ENCODE data around the gene CSGALNACT2.
"Not testable (repeated sequence)": the region's sequence is repeated elsewhere in the genome, so short reads cannot be mapped to it uniquely, and the experiment has no call there.

The CSGALNACT2 gene

GRCh38 chr10:43174969-43175368 lies 36.7 kb downstream of the CSGALNACT2 start:
- in situ Hi-C loops (cut with HindIII; ENCODE audit: low sequenced_read_pairs): no loop called here

DNA sequence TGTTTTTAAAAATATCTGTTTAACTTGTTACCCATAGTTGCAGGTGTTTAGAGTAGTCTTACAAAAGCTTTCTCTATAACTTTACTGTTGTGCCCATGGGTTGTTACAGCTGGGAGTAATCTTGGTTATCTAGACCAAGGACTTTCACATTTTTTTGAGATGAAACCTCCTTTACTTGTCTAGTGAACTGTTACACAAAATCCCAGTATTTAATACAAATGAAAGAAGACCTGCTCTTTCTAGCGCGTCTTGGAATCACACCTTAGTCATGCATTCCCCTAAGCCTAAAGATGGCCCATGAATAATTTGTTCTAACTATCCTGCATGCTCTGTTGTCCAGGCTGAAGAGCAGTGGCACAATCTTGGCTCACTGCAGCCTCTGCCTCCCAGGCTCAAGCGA lies 38.0 kb downstream of the CSGALNACT2 start:
- in situ Hi-C loops (cut with HindIII; ENCODE audit: low sequenced_read_pairs): no loop called here

GRCh38 chr10:43177595-43177994 lies 39.4 kb downstream of the CSGALNACT2 start:
- in situ Hi-C loops (cut with HindIII; ENCODE audit: low sequenced_read_pairs): no loop called here

DNA sequence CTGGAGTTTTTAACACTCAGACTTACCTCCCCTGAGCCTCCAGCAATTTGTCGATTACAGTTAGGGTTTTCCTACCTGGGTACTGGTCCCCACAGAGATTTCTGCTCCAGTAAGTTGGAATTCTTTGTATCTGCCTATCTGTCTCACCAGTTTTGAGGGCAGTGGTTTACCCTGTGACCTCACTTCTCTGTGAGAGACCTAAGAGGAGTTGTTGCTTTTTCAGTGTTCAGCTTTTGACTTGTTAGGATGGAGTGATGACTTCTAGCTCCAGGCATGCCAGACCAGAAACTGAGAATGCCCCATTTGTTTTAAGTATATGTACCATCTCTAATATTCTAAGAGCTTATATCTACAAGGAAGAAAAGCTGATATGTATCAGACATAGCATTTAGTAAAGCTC lies 42.9 kb downstream of the CSGALNACT2 start:
- in situ Hi-C loops (cut with HindIII; ENCODE audit: low sequenced_read_pairs): no loop called here

DNA sequence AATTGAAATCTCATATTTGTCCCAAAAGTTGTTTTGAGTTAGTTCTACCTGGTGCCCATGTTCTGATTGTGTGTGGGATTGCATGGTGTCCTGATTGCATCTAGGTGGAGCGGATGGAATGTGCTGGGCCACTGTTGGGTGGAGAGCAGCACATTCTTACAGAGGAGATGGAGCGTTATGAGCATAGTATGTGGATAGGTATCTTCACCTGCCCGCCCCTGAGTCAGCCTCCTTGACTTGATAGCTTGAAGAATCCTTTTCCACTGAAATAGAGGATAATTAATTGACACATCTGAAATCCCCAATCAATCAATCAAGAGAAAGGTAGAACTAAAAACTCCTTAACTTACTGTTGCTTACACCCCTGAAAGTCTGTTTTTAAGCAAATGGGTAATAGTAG lies 45.5 kb downstream of the CSGALNACT2 start:
- in situ Hi-C loops (cut with HindIII; ENCODE audit: low sequenced_read_pairs): not testable (repeated sequence)

DNA sequence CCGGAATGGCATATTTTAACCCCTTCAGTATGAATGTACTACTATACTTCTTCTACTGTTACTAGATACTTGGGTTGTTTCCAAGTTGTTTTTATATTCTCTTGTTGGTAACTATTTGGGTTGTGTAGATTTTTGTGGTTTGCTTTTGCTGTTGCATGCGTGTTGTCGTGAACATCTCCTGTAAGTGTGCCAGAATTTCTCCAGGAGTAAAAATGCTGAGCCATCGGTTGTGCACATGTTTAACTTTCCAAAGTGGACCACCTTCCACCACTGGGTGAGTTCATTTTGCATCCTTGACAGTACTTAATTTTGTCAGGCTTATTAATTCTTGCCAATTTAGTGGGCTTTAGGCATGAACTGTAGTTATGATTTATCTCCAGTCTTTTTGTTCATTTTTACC lies 47.9 kb downstream of the CSGALNACT2 start:
- in situ Hi-C loops (cut with HindIII; ENCODE audit: low sequenced_read_pairs): no loop called here

GRCh38 chr10:43187213-43187612 lies 49.0 kb downstream of the CSGALNACT2 start:
- in situ Hi-C loops (cut with HindIII; ENCODE audit: low sequenced_read_pairs): no loop called here

DNA sequence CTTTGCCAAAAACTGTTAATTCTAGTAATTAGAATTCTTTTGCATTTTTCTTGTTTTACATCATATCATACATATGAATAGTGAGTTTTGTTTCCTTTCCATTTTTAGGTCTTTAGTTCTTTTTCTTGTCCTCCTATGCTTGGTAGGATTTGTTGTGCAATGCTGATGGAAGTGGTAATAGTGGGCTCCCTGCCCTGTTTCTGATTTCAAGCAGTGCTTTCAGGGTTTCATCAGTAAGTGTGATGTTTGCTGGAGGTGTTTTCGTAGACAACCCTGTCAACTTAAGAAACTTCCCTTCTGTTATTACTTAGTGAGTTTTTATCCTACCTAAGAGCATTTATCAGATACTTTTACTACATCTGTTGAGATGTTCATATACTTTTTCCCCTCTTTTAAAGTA lies 50.5 kb downstream of the CSGALNACT2 start:
- in situ Hi-C loops (cut with HindIII; ENCODE audit: low sequenced_read_pairs): no loop called here

- in situ Hi-C loops (cut with HindIII; ENCODE audit: low sequenced_read_pairs): no loop called here
Measured at GRCh38 chr10:43190289-43190688, 52.0 kb downstream of the CSGALNACT2 start.

GRCh38 chr10:43190775-43191174 lies 52.5 kb downstream of the CSGALNACT2 start:
- in situ Hi-C loops (cut with HindIII; ENCODE audit: low sequenced_read_pairs): no loop called here

DNA sequence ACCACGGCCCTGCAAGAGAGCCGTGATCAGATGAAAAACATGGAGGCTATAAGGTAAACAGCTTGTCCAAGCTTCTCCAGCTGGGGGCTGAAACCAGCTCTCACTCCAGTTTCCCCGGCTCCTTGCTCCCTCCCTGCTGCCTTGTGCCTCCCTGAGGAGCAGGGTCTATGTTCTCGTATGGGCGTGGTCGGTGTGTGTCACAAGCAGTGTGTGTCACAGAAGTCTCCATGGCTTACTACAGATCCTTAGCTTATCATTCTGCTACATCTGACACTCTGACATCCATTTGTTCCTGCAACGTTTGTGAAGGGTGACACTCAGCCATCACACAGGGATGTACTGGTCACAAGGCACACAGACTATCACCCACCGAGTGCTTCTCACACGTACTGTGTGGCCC lies 54.6 kb downstream of the CSGALNACT2 start:
- in situ Hi-C loops (cut with HindIII; ENCODE audit: low sequenced_read_pairs): no loop called here

DNA sequence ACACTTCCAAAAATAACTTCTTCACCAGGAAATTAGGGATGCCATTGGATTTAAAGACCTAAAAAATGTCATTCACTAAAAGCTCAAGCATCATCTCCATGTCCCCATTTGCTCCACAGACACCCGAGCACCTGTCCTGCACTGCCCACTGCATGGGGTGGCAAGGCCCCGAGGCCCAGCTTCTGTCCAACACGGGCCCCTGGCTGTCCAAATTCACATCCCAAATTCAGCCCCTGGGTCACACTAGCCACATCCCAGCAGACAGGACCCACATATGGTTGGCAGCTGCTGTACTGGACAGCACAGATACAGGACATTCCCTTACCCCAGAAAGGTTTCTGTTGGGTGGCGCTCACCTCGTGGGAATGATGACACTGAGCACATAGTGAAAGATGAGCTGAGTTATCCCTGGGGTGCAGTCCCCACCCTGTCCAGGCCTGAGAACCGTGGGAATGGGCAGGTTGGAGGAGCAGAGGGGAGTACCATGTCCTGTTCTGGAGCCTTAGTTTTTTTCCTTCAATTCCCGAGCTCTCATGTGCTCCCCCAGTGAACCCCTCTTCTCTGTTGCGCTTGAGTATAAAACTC lies 55.3 kb downstream of the CSGALNACT2 start:
- in situ Hi-C loops (cut with HindIII; ENCODE audit: low sequenced_read_pairs): no loop called here

- in situ Hi-C loops (cut with HindIII; ENCODE audit: low sequenced_read_pairs): no loop called here
Measured at GRCh38 chr10:43194266-43194665, 56.0 kb downstream of the CSGALNACT2 start.

GRCh38 chr10:43194859-43195258 lies 56.6 kb downstream of the CSGALNACT2 start:
- in situ Hi-C loops (cut with HindIII; ENCODE audit: low sequenced_read_pairs): no loop called here

- in situ Hi-C loops (cut with HindIII; ENCODE audit: low sequenced_read_pairs): no loop called here
Measured at GRCh38 chr10:43195557-43195956, 57.3 kb downstream of the CSGALNACT2 start.

GRCh38 chr10:43196131-43196980 lies 58.1 kb downstream of the CSGALNACT2 start:
- in situ Hi-C loops (cut with HindIII; ENCODE audit: low sequenced_read_pairs): no loop called here

- in situ Hi-C loops (cut with HindIII; ENCODE audit: low sequenced_read_pairs): no loop called here
Measured at GRCh38 chr10:43196981-43197833, 59.0 kb downstream of the CSGALNACT2 start.

DNA sequence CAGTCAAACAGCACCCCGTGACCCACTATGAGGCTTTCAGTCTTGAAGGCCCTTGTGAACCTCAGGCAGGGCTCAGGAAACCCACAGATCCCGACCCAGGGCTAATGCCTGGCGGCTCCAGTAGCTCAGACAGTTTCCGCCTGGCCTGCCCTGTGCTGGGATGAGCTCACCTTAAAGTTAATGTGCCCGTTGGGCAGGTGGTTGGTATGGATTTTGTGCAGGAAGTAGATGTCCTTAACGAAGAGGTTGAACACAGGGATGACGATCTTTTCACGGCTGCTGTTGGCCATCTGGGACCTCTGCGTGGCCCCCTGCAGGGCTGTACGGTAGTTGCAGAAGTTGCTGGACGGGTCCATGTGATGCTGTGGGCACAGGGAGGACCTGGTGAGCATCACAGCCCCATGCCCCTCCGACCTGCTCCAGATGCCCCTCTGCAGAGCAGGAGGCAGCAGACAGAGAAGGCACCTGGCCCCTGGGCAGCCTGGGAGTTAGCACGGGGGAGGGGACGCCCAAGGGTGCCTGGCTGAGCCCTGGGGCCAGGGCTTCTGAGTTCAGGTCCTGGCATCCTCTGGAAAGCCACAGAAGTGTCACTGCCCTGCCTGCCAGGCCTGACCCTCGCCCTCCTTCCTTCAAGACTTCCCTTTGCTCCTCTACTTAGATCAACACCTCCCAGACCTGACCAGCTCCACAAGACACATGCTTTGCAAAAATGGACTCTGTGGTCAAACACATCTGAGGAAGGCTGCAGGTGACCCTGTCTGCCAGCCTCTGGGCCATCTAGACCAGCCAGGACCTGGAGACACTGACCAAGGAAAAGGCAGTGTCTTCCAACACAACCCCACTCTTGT lies 59.8 kb downstream of the CSGALNACT2 start:
- in situ Hi-C loops (cut with HindIII; ENCODE audit: low sequenced_read_pairs): no loop called here

GRCh38 chr10:43198682-43199005 lies 60.4 kb downstream of the CSGALNACT2 start:
- in situ Hi-C loops (cut with HindIII; ENCODE audit: low sequenced_read_pairs): no loop called here

DNA sequence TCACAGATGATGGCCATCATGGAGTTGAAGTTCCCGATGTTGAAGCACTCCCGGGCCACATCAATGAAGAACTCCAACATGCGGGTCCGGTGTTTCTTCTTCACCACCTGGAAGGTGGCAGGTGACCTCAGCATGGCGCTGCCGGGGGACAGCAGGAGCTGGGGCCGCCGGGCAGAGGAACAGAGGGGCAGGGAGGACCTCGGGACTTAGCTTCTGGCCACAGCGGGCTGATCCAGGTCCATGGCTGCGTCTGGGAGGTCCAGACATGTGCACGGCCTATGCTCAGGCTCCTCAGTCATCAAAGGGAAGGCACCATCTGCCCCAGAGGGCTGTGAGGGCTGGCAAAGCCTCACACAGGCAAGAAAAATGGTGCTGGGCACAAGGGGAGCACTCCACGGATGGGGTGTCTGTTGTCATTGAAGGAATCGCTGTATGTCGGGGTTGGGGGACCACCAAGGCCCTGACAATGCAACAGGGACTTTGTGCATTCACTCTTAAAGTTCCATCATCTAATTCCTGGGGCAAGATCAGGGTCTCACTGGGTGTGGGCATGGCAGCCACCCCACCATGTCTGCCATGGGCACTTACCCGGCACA lies 60.9 kb downstream of the CSGALNACT2 start:
- in situ Hi-C loops (cut with HindIII; ENCODE audit: low sequenced_read_pairs): no loop called here
